SK-N-SH (cell line): Measurements from ENCODE around the gene CLIC5. TPM values are rescaled to one million over a fixed set of nuclear protein-coding genes. Genes with fewer than 3 reads are reported as not detected.

Experiments used
- CTCF ChIA-PET: fragments of 300-600, 350-600 bp; formaldehyde crosslinking; extraction: SDS; loops from one replicate; lab custom pipeline; 2021; lab: Yijun Ruan, JAX
- POLR2A ChIA-PET: fragments of 350-600 bp; sonication (Branson Sonifier 250); formaldehyde crosslinking; extraction: SDS; loops from one replicate; lab custom pipeline; 2020; ENCODE audit warnings: antibody characterized with exemption, inconsistent platforms; lab: Yijun Ruan, JAX
- DNase-seq: peaks from one replicate; pipeline ENCODE4 v3.0.0; 2012
- H2AFZ ChIP-seq: fragments of 200-600 bp; sonication (generic); 2 replicates; pipeline ENCODE4 v1.8.1; 2016; ENCODE audit warnings: antibody characterized with exemption, mild to moderate bottlenecking, low read depth
- H3F3A ChIP-seq: fragments of 200-600 bp; sonication (generic); replicated peaks from 2 replicates; pipeline ENCODE3; 2016; ENCODE audit warnings: antibody characterized with exemption, mild to moderate bottlenecking; ENCODE audit not compliant: insufficient read depth
- H3K27ac ChIP-seq, 2 experiments: fragments of 200-500 bp in 1 of 2; fragments of 200-600 bp in 1 of 2; sonication (Bioruptor generic) in 1 of 2; sonication (generic), shearing (Covaris generic) in 1 of 2; 2 replicates each; pipeline versions ENCODE4 v1.5.1 to v1.6.1; 2014 to 2016; ENCODE audit warnings: low read depth in 2 of 2, inconsistent platforms in 1 of 2, low read length in 1 of 2, mild to moderate bottlenecking in 1 of 2, mixed read lengths in 1 of 2
- H3K27me3 ChIP-seq: fragments of 200-600 bp; sonication (generic), shearing (Covaris generic); 2 replicates; pipeline ENCODE4 v1.6.1; 2016; ENCODE audit warnings: mixed run types; ENCODE audit not compliant: insufficient read depth
- H3K36me3 ChIP-seq, 2 experiments: fragments of 200-500 bp in 1 of 2; fragments of 200-600 bp in 1 of 2; sonication (Bioruptor generic) in 1 of 2; sonication (generic) in 1 of 2; replicated peaks in 1 of 2; 2 replicates each; pipeline versions ENCODE3 to v1.5.1; 2014 to 2016; ENCODE audit warnings: low read length in 1 of 2, mild to moderate bottlenecking in 1 of 2; ENCODE audit not compliant: insufficient read depth in 2 of 2, control insufficient read depth in 1 of 2
- H3K4me1 ChIP-seq, 2 experiments: fragments of 200-500 bp in 1 of 2; fragments of 200-600 bp in 1 of 2; sonication (Bioruptor generic) in 1 of 2; sonication (generic), shearing (Covaris generic) in 1 of 2; 2 replicates each; pipeline versions ENCODE4 v1.5.1 to v1.6.1; 2014 to 2016; ENCODE audit warnings: low read depth in 1 of 2, low read length in 1 of 2, mixed run types in 1 of 2; ENCODE audit not compliant: insufficient read depth in 2 of 2, control insufficient read depth in 1 of 2
- H3K4me2 ChIP-seq: fragments of 200-600 bp; sonication (generic), shearing (Covaris generic); 2 replicates; pipeline ENCODE4 v1.6.1; 2017; ENCODE audit warnings: mixed run types
- H3K4me3 ChIP-seq, 2 experiments: fragments of 200-500 bp in 1 of 2; fragments of 200-600 bp in 1 of 2; sonication (Bioruptor generic) in 1 of 2; sonication (generic), shearing (Covaris generic) in 1 of 2; 2 replicates each; pipeline versions ENCODE4 v1.5.1 to v1.8.1; 2014 to 2016; ENCODE audit warnings: low read depth in 2 of 2, inconsistent platforms in 1 of 2, low read length in 1 of 2, mild to moderate bottlenecking in 1 of 2, mixed read lengths in 1 of 2, moderate library complexity in 1 of 2
- H3K79me2 ChIP-seq: fragments of 200-600 bp; sonication (generic); 2 replicates; pipeline ENCODE4 v1.8.1; 2017; ENCODE audit warnings: mild to moderate bottlenecking; ENCODE audit not compliant: insufficient read depth
- H3K9ac ChIP-seq: fragments of 200-600 bp; sonication (generic); 2 replicates; pipeline ENCODE4 v1.6.1; 2017; ENCODE audit warnings: mixed run types
- H3K9me2 ChIP-seq: fragments of 200-600 bp; sonication (generic); 2 replicates; pipeline ENCODE4 v1.6.1; 2017; ENCODE audit warnings: mixed run types
- H3K9me3 ChIP-seq: fragments of 200-600 bp; sonication (generic); 2 replicates; pipeline ENCODE4 v1.6.1; 2017; ENCODE audit warnings: mixed run types, mild to moderate bottlenecking, moderate library complexity
- H4K20me1 ChIP-seq: fragments of 200-600 bp; sonication (generic); 2 replicates; pipeline ENCODE4 v1.6.1; 2017; ENCODE audit warnings: mild to moderate bottlenecking, mixed run types; ENCODE audit not compliant: insufficient read depth
- CHD2 ChIP-seq: fragments of 150-350 bp; IDR thresholded peaks from 2 replicates; pipeline ENCODE4 v1.6.1; 2018; ENCODE audit warnings: low read length; ENCODE audit not compliant: partially characterized antibody
- EZH2phosphoT487 ChIP-seq: fragments of 200-600 bp; sonication (generic); IDR thresholded peaks from 2 replicates; pipeline ENCODE4 v1.6.1; 2017; ENCODE audit warnings: low read depth, mixed run types, mild to moderate bottlenecking, antibody characterized with exemption, moderate library complexity, borderline replicate concordance
- FOSL2 ChIP-seq: IDR thresholded peaks from 2 replicates; pipeline ENCODE4 v1.4.0; 2012; ENCODE audit warnings: low read depth, mild to moderate bottlenecking, moderate library complexity, borderline replicate concordance
- FOXM1 ChIP-seq: IDR thresholded peaks from 2 replicates; pipeline ENCODE4 v1.4.0; 2012; ENCODE audit warnings: low read depth, mild to moderate bottlenecking
- GATA2 ChIP-seq: sonication (generic); formaldehyde crosslinking; IDR thresholded peaks from 2 replicates; pipeline ENCODE4 v1.5.0; 2020; ENCODE audit warnings: mild to moderate bottlenecking, missing genetic modification reagents
- MEF2A ChIP-seq: IDR thresholded peaks from 2 replicates; pipeline ENCODE4 v1.4.0; 2012; ENCODE audit warnings: low read depth, borderline replicate concordance
- NRF1 ChIP-seq: IDR thresholded peaks from 2 replicates; pipeline ENCODE4 v1.6.1; 2012; ENCODE audit warnings: low read depth, mild to moderate bottlenecking, low read length
- RCOR1 ChIP-seq: fragments of 150-350 bp; IDR thresholded peaks from 2 replicates; pipeline ENCODE4 v1.6.1; 2017; ENCODE audit warnings: antibody characterized with exemption, low read length
- RFX5 ChIP-seq: IDR thresholded peaks from 2 replicates; pipeline ENCODE4 v1.6.1; 2012; ENCODE audit warnings: mild to moderate bottlenecking, improper control_type of control experiment, low read length
- SIN3A ChIP-seq: IDR thresholded peaks from 2 replicates; pipeline ENCODE4 v1.6.1; 2012; ENCODE audit warnings: low read depth, mild to moderate bottlenecking, low read length, moderate library complexity, borderline replicate concordance
- SMC3 ChIP-seq: IDR thresholded peaks from 2 replicates; pipeline ENCODE4 v1.6.1; 2012; ENCODE audit warnings: low read depth, low read length, improper control_type of control experiment
- TAF1 ChIP-seq: IDR thresholded peaks from 2 replicates; pipeline ENCODE4 v1.6.1; 2012; ENCODE audit warnings: low read depth, mild to moderate bottlenecking, low read length, moderate library complexity, borderline replicate concordance
- TEAD4 ChIP-seq: IDR thresholded peaks from 2 replicates; pipeline ENCODE4 v1.4.0; 2012; ENCODE audit warnings: mild to moderate bottlenecking, borderline replicate concordance; ENCODE audit not compliant: insufficient read depth
- YY1 ChIP-seq: IDR thresholded peaks from 2 replicates; pipeline ENCODE4 v1.4.0; 2012; ENCODE audit warnings: low read depth, mild to moderate bottlenecking
- WGBS: methylation state at CpG from one replicate; pipeline ENCODE4 v1.1.6; 2017; ENCODE audit warnings: low lambda C conversion rate; 5-methylcytosine and 5-hydroxymethylcytosine counted together
- polyA plus RNA-seq, 3 experiments: library from polyadenylated mRNA; depleted of rRNA; stranded (reverse); fragments of >200 nt; gene quantifications; 2 replicates each; pipeline ENCODE4 v1.2.3, GENCODE V29; 2012
- TF ChIP-seq, protein P1 (sequence below): fragments of 150-350 bp; IDR thresholded peaks from 2 replicates; pipeline ENCODE4 v1.6.1; 2016; ENCODE audit warnings: mild to moderate bottlenecking, low read depth, low read length
- TF ChIP-seq, protein P2 (sequence below): fragments of 200-600 bp; sonication (generic); IDR thresholded peaks from 2 replicates; pipeline ENCODE4 v1.6.1; 2017; ENCODE audit warnings: antibody characterized with exemption, mild to moderate bottlenecking, moderate library complexity
- TF ChIP-seq, protein P3 (sequence below): IDR thresholded peaks from 2 replicates; pipeline ENCODE4; 2012
- TF ChIP-seq, protein P4 (sequence below): fragments of 150-350 bp; IDR thresholded peaks from 2 replicates; pipeline ENCODE4 v1.6.1; 2017; ENCODE audit warnings: antibody characterized with exemption, low read length, low read depth, borderline replicate concordance

CLIC5 gene
- polyA plus RNA-seq, 1 of the 3 experiments (the other 2 are of a cell fraction): 0.03 TPM

- Histone ChIP-seq H3K27me3 (0 out of 2 replicates have a peak, but pooled peaks cover 1% of the 10 kb centered on the region), H3K36me3 (no peaks in the 10 kb centered on the region), H3K4me3 (no peak overlapping the region), H4K20me1 (no peaks in the 10 kb centered on the region), H3K9me3 (no peaks in the 10 kb centered on the region), H3K9me2 (no peaks in the 10 kb centered on the region), H3K79me2 (no peaks in the 10 kb centered on the region), H3K4me1 (no peaks in the 10 kb centered on the region), H3K9ac (no peak overlapping the region), H3K27ac (no peak overlapping the region), H2AFZ (no peak overlapping the region), H3K4me2 (no peak overlapping the region), H3F3A (no peaks in the 10 kb centered on the region)
- no peak for DNase-seq
- POLR2A ChIA-PET: no interaction called here
- CTCF ChIA-PET: interaction anchor here (1.4 kb wide), 1 partner anchor 15 kb away, joined by 3 read pairs; no protein-coding TSS in a partner anchor
- TF ChIP-seq EZH2phosphoT487 (no peak), GATA2 (CRISPR knock-in tag) (no peak), MEF2A (no peak), TEAD4 (no peak), RCOR1 (no peak), TAF1 (no peak), FOSL2 (no peak), SIN3A (no peak), SMC3 (no peak), FOXM1 (no peak), CHD2 (no peak), RFX5 (no peak), NRF1 (no peak), YY1 (no peak)
- TF ChIP-seq, protein P1, sequence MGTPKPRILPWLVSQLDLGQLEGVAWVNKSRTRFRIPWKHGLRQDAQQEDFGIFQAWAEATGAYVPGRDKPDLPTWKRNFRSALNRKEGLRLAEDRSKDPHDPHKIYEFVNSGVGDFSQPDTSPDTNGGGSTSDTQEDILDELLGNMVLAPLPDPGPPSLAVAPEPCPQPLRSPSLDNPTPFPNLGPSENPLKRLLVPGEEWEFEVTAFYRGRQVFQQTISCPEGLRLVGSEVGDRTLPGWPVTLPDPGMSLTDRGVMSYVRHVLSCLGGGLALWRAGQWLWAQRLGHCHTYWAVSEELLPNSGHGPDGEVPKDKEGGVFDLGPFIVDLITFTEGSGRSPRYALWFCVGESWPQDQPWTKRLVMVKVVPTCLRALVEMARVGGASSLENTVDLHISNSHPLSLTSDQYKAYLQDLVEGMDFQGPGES: no peak
- TF ChIP-seq, protein P2, sequence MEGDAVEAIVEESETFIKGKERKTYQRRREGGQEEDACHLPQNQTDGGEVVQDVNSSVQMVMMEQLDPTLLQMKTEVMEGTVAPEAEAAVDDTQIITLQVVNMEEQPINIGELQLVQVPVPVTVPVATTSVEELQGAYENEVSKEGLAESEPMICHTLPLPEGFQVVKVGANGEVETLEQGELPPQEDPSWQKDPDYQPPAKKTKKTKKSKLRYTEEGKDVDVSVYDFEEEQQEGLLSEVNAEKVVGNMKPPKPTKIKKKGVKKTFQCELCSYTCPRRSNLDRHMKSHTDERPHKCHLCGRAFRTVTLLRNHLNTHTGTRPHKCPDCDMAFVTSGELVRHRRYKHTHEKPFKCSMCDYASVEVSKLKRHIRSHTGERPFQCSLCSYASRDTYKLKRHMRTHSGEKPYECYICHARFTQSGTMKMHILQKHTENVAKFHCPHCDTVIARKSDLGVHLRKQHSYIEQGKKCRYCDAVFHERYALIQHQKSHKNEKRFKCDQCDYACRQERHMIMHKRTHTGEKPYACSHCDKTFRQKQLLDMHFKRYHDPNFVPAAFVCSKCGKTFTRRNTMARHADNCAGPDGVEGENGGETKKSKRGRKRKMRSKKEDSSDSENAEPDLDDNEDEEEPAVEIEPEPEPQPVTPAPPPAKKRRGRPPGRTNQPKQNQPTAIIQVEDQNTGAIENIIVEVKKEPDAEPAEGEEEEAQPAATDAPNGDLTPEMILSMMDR: no peak
- TF ChIP-seq, protein P3, sequence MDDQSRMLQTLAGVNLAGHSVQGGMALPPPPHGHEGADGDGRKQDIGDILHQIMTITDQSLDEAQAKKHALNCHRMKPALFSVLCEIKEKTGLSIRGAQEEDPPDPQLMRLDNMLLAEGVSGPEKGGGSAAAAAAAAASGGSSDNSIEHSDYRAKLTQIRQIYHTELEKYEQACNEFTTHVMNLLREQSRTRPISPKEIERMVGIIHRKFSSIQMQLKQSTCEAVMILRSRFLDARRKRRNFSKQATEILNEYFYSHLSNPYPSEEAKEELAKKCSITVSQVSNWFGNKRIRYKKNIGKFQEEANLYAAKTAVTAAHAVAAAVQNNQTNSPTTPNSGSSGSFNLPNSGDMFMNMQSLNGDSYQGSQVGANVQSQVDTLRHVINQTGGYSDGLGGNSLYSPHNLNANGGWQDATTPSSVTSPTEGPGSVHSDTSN: no peak
- TF ChIP-seq, protein P4, sequence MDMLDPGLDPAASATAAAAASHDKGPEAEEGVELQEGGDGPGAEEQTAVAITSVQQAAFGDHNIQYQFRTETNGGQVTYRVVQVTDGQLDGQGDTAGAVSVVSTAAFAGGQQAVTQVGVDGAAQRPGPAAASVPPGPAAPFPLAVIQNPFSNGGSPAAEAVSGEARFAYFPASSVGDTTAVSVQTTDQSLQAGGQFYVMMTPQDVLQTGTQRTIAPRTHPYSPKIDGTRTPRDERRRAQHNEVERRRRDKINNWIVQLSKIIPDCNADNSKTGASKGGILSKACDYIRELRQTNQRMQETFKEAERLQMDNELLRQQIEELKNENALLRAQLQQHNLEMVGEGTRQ: no peak
- 10% methylated on average over 2 of the region's 2 CpGs for WGBS
Observed at GRCh38 chr6:45998524-45998923, 17.1 kb downstream of the CLIC5 start.
